Activated T-helper 1 cell treated with Interleukin-2 at 50 U/mL for 16 hours (primary cell): ENCODE data around the gene ZNF30.
"Not testable (repeated sequence)": the region's sequence is repeated elsewhere in the genome, so short reads cannot be mapped to it uniquely, and the experiment has no call there.

Source experiments
- DNase-seq: peaks from one replicate; pipeline ENCODE4 v3.0.0-alpha.2; 2020; ENCODE audit warnings: low read depth

ZNF30 gene

DNA sequence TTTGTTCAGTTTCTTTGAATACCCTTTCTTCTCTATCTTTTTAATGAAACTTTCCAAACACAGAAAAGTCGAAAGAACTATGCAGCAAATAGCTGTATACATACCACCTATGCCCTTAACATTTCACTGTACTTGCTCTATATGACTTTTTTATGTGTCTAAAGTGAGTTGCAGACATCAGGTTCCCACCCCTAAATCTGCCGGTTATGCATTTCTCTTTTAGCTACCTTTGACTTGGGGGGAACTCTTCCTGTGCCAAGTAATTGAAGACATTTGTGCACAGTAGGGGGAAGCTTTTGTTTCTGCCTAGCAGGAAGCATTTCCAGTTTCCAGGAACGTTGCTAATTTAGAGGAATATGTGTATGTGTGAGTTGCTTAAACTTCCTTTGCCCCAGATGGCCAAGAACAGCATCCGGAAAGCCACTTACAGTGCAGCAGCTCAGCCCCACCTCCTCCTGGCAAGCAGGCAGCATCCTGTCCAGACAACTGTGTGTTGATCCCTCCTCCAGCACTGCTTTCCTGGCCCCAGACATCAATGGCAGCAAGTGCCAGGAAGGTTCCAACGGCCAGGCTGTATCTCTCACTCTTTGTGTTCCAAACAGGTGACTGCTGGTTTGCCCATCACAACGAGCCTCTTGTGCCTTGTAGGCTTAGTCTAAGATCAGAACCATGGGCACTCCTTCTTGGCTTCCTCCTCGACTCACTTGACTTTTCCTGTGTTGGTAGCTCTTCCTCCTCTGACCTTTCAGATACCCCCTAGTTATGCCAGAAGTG, 58.7 kb downstream of the ZNF30 start:
- DNase-seq, result no peak

DNA sequence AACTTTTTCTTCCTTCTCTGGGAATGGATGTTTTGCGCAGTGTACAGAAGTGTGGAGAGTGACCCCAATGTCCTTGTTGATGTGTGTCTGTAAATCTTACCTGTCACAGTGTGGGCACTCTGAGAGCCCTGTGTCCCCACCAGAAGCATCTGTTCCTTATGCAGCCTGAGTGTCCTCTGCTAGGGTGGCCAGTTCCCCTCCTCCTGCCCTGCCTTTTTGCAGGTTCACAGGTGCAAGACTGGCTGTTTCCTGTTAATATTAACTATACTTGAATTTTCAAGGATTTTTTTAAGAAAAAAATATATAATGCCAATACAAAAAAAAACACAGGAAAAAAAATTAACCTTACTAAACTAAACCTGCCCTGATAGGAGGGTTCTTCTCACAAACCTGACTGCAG, 61.4 kb downstream of the ZNF30 start:
- no peak for DNase-seq

DNA sequence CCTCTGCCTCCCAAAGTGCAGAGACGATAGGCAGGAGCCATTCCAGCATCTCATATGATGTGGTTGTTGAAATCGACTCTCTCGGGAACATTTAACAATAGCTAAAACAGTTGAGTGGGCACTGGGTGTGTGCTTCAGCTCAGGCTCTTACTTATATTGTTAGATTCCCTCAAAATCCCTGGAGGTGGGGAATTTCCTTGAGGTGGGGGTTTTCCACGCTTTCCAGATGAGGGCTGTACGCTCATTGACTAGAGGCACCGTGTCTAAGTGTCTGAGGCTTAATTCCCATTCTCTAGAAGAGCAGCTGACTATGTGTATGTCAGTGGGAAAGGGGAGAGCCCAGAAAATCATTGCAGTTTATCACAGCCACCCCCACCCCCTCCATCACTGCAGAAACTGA, 62.6 kb downstream of the ZNF30 start:
- no peak for DNase-seq

DNA sequence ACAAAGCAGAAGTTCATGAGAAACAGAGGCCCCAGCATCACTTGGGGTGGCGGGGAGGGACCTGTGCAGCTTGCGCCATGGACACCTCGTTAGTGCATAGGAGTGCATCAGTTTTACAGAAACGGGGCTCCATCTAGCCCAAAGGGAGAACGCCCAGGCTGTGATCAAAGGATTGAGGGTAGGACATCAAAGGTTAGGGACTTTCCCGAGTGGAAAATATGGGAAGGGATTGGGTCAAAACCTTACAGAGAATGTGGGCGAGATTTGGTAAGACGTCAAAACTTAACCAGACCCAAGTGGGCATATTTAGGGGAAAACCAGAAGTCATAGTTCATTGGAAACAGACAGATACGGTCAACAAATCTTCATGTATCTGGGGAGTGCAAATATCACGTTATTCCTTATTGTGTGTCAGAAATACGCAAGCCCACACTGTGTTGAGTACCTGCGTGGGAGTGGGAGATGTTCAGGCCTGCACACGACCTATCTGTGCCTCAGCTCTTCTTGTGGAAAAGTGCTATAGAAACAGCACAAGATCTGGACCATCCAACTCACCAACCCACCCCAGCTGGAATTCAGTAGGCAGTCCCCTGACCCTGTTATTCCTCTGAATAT, 64.0 kb downstream of the ZNF30 start:
- no peak for DNase-seq

DNA sequence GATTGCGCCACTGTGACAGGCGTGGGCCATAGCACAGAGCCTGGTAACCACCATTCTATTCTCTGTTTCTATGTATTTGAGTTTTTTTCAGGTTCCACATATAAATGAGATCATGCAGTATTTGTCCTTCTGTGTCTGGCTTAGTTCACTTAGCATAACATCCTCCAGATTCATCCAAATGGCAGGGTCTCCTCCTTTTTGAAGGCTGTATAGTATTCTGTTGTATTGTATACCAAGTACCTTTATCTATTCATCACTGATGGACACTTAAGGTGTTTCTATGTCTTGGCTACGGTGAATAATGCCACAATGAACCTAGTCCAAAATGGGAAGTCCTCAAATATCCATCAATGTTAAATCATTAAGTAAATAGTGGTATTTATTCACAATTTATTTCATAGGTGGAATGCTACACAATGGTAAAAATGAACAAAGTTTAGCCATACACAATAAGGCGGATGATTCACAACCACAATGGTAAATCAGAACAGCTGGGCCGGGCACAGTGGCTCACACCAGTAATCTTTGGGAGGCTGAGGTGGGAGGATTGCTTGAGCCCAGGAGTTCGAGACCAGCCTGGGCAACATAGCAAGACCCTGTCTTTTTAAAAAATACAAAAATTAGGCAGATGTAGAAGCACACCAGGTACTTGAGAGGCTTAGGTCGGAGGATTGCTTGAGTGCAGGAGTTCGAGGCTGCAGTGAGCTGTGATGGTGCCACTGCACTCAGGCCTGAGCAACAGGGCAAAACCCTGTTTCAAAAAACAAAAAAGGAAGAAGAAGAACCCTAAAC, 65.0 kb downstream of the ZNF30 start:
- no peak for DNase-seq

DNA sequence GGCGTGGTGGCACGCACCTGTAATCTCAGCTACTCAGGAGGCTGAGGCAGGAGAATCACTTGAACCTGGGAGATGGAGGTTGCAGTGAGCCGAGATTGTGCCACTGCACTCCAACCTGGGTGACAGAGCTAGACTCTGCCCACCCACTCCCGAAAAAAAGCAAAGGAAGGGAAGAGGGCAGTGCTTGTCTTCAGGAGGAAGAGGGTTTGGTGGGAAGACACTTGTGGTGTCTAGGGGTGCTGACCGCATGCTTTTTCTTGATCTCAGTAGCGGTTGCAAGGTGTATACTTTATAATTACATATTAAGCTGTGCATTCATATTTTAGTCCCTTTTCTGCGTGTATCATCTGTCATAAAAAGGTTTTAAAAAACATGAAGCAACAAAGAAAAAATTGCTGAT, 65.9 kb downstream of the ZNF30 start:
- DNase-seq, result not testable (repeated sequence)

DNA sequence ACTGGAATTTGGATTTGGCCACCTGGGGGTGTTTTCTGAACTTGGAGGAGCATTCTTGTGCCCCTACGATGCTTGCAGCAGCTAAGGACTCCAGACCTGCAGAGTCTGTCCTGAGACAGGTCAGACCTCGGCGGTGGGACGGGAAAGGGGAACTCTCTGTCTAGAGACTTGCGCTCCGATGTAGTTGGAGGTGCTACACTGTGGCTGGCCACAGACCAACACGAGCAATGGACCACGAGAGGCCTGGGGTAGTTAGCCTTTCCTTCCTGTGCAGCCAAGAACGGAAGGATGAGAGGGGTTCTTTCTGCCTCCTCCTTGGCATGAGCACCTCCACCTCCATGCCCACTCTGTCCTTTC, 67.6 kb downstream of the ZNF30 start:
- DNase-seq, result no peak
